ENCODE results near the gene ASXL1. TPM values are rescaled to one million over a fixed set of nuclear protein-coding genes. Genes with fewer than 3 reads are reported as not detected.

The ASXL1 gene
- total RNA-seq, 4 donors from 2014 or later = 69.1 to 116 (median 102) TPM

GRCh38 chr20:32429745-32430360, 71.7 kb downstream of the ASXL1 start:
- intact Hi-C loops (cut with DNase I; ENCODE audit: low total_unique reads) = no loop called here
- Histone ChIP-seq H3K36me3 (no peaks in the 10 kb centered on the region), H3K4me1 (no peaks in the 10 kb centered on the region), H3K9me3 (no peaks in the 10 kb centered on the region), H3K27ac (no peak overlapping the region), H3K4me3 (no peak overlapping the region), H3K27me3 (no peaks in the 10 kb centered on the region)
- no peak for DNase-seq
- TF ChIP-seq CTCF (IDR thresholded peaks at IDR 0.05) = no peak
- no peak for TF ChIP-seq POLR2A (IDR thresholded peaks at IDR 0.05)

GRCh38 chr20:32431457-32431856, 73.3 kb downstream of the ASXL1 start:
- H3K9me3 ChIP-seq = no peaks in the 10 kb centered on the region
- no peaks in the 10 kb centered on the region for H3K27me3 ChIP-seq
- no peaks in the 10 kb centered on the region for H3K36me3 ChIP-seq
- no peak for DNase-seq
- no peak for TF ChIP-seq CTCF (IDR thresholded peaks at IDR 0.05)
- no peak for TF ChIP-seq POLR2A (IDR thresholded peaks at IDR 0.05)
- H3K27ac ChIP-seq = no peak overlapping the region
- no peak overlapping the region for H3K4me3 ChIP-seq
- no peaks in the 10 kb centered on the region for H3K4me1 ChIP-seq
- intact Hi-C loops (cut with DNase I; ENCODE audit: low total_unique reads) = no loop called here

- Histone ChIP-seq H3K9me3 (no peaks in the 10 kb centered on the region), H3K27me3 (no peaks in the 10 kb centered on the region), H3K36me3 (no peaks in the 10 kb centered on the region), H3K27ac (no peak overlapping the region), H3K4me3 (no peak overlapping the region), H3K4me1 (no peaks in the 10 kb centered on the region)
- TF ChIP-seq CTCF (IDR thresholded peaks at IDR 0.05) (no peak), POLR2A (IDR thresholded peaks at IDR 0.05) (no peak)
- intact Hi-C loops (cut with DNase I; ENCODE audit: low total_unique reads) = no loop called here
- DNase-seq = no peak
These were observed 74.1 kb downstream of the ASXL1 start for GRCh38 chr20:32432277-32432676.

- DNase-seq = peak in 1 of 2 donors; percentile 49
- Histone ChIP-seq H3K27ac (no peak overlapping the region), H3K36me3 (no peaks in the 10 kb centered on the region), H3K4me1 (no peaks in the 10 kb centered on the region), H3K9me3 (no peaks in the 10 kb centered on the region), H3K4me3 (no peak overlapping the region), H3K27me3 (no peaks in the 10 kb centered on the region)
- TF ChIP-seq POLR2A (IDR thresholded peaks at IDR 0.05) = no peak
- TF ChIP-seq CTCF (IDR thresholded peaks at IDR 0.05) = no peak
- intact Hi-C loops (cut with DNase I; ENCODE audit: low total_unique reads) = no loop called here
These were observed 75.3 kb downstream of the ASXL1 start for GRCh38 chr20:32433311-32434021.

GRCh38 chr20:32434434-32434833, 76.3 kb downstream of the ASXL1 start:
- Histone ChIP-seq H3K4me3 (no peak overlapping the region), H3K36me3 (no peaks in the 10 kb centered on the region), H3K27ac (no peak overlapping the region), H3K9me3 (no peaks in the 10 kb centered on the region), H3K27me3 (no peaks in the 10 kb centered on the region), H3K4me1 (no peaks in the 10 kb centered on the region)
- no peak for TF ChIP-seq POLR2A (IDR thresholded peaks at IDR 0.05)
- no peak for TF ChIP-seq CTCF (IDR thresholded peaks at IDR 0.05)
- DNase-seq = no peak
- intact Hi-C loops (cut with DNase I; ENCODE audit: low total_unique reads) = no loop called here
